Heart left ventricle (tissue), 13 donors: ENCODE data around the gene DNAI2.

Experiments
- POLR2A ChIP-seq, 2 donors: fragments of 450-650 bp; IDR thresholded peaks; one replicate each; pipeline ENCODE4 v1.6.1; 2017; ENCODE audit warnings: antibody characterized with exemption in 2 of 2, mild to moderate bottlenecking in 2 of 2, moderate library complexity in 2 of 2
- TF ChIP-seq, protein P1 (sequence below), 12 donors: fragments of 200-600 bp; sonication (generic) in 4 of 12; IDR thresholded peaks; one replicate each; pipeline versions ENCODE4 v1.5.0 to v1.8.0; 2018 to 2022; ENCODE audit warnings: antibody characterized with exemption in 12 of 12, mild to moderate bottlenecking in 5 of 12
- donor health status: ischemic (EF 13 %, LVEDD 7.1; RV severe dilation, severe dysfunction).
- donor health status: DM: no; HTN: yes; CAD: no.
- donor health status: DM: no; HTN: no; CAD: no.
- donor health status: ischemic (EF 25% LVEDD 6.9; RV normal size, moderate dysfunction).
- donor health status: ischemic (EF 25% LVEDD 5.7; RV mildly dilated, moderate dysfunction).
- donor health status: ischemic (EF 35%, LVEDD 5.7; RV mildly dilated, moderate dysfunction).
- donor health status: nonischemic (EF 11% LVEDD 7.7; RV severe dilation, severe dysfunction).
- donor health status: DM: yes; HTN: yes; CAD: no.
- donor health status: PGD.
- donor health status: ischemic (EF 29% LVEDD 5.4; RV normal size, mild dysfunction).
- donor health status: nonischemic (EF 23%, LVEDD 6.1; RV moderate dilation, normal function).

DNA sequence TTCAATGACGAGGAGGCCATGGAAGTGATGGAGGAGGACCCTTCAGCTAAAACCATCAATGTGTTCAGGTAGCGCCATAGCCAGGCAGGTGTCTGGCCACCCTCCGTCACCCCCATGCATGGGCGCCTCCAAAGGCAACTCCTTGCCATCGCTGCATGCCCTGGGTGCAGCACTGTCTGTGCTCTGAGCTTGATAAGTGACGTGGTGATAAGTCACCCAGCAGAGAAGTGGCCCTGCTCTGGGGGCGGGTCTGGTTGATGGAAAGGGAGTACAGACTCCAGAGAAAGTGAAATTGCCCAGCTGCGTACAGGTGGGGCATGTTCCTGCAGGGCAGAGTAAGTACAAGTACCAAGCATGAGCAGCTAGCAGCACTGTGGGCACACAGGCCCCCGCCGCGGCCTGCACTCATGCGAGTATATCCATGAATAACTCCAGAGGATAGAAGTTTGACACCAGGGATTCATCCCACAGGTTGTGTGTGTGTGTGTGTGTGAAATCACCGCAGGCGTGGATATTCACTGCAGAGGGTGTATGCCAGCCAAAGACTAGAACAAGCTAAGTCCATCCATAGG is 13.1 kb downstream of the DNAI2 start:
- TF ChIP-seq, protein P1, sequence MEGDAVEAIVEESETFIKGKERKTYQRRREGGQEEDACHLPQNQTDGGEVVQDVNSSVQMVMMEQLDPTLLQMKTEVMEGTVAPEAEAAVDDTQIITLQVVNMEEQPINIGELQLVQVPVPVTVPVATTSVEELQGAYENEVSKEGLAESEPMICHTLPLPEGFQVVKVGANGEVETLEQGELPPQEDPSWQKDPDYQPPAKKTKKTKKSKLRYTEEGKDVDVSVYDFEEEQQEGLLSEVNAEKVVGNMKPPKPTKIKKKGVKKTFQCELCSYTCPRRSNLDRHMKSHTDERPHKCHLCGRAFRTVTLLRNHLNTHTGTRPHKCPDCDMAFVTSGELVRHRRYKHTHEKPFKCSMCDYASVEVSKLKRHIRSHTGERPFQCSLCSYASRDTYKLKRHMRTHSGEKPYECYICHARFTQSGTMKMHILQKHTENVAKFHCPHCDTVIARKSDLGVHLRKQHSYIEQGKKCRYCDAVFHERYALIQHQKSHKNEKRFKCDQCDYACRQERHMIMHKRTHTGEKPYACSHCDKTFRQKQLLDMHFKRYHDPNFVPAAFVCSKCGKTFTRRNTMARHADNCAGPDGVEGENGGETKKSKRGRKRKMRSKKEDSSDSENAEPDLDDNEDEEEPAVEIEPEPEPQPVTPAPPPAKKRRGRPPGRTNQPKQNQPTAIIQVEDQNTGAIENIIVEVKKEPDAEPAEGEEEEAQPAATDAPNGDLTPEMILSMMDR (IDR thresholded peaks at IDR 0.05): no peak
- no peak for TF ChIP-seq POLR2A (IDR thresholded peaks at IDR 0.05)
